HG03280 (cell line): Measurements from ENCODE around the gene TRPM5.

ENCODE experiments used
- ATAC-seq: cut with Tn5 transposase; IDR thresholded peaks from one replicate; pipeline ENCODE4 v1.9.1; 2021; ENCODE audit warnings: mild to moderate bottlenecking, moderate library complexity; ENCODE audit not compliant: unreplicated experiment

Gene TRPM5

DNA sequence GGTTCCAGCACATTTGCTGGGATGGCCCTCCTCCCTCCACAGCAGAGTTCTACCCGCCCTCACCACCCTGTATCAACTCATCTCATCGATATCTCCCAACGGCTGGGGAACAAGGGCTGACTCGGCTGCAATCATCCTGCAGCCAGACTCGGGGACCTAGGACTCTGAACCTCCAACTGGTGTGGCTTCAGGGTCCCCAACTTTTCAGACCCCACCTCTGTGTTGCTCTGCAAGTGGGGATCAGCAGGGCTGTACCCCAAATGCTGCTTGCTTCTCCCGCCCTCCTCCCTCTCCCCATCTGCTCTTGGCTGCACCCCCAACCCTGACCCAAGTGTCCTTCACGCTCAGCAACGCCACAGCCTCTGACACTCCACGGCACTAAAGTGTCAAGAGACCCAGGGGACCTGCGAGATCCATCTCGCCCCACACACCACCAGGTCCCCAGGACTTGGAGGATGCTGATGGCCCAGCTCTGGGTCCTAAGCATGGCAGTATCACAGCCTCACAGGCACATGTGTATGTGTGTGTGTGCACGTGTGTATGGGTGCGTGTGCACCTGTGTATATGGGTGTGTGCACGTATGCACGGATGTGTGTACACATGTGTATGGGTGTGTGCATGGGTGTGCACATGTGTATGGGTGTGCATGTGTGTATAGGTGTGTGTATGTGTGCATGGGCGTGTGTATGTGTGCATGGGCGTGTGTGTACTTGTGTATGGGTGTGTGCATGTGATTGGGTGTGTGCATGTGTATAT lies 26.9 kb upstream of the TRPM5 start:
- no peak for ATAC-seq

DNA sequence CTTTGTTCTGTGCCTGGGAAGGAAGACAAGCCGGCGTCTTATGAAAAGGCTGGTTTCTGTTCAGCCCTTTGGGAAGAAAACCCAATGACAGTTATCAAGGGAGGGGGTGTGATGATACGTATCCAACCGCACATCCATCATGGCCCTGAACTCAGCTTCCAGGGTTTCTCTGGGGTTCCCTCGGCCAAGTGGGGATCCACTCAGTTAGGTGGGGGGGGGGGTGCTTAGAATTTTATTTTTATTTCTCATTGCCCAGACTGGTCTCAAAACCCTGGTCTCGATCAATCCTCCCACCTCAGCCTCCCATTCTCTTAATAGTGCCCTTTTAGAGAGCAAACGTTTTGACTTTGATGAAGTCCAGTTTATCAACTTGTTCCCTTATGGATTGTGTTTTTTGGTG lies 26.2 kb upstream of the TRPM5 start:
- no peak for ATAC-seq

DNA sequence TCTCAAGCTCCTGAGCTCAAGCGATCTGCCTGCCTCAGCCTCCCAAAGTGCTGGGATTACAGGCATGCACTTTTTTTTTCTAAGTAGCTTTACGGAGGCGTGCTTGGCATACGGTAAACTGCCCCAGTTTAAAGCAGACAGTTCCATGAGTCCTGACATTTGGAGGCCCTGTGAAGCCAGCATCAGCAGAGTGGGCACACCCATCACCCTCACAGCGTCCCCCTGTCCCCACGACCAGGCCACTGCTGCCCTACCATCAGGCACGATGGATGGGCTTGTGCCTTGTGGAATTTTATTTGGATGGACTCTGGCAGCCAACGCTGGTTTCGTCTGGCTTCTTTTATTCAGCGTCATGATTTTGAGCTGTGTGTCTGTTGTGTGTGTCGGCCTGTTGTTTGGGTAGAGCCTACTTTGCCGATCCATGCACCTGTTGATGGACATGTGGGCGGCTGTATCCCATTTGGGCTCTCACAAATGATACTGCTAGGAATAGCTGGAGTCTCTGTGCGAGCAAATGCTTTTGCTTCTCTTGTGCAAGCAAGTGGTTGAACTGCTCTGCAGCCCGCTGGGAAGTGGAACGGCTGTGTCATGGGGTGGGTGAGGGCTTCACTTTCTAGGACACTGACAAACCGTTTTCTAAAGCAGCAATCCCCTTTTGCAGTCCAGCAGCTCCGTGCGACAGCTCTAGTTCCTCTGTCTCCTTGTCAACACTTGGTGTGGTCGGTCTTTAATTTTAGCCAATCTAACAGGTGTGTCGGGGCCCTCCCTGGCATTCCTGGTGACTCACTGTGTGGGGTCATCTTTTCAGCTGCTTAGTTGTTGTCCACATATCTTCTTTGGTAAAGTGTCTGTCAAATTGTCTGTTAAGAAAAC lies 24.3 kb upstream of the TRPM5 start:
- no peak for ATAC-seq

DNA sequence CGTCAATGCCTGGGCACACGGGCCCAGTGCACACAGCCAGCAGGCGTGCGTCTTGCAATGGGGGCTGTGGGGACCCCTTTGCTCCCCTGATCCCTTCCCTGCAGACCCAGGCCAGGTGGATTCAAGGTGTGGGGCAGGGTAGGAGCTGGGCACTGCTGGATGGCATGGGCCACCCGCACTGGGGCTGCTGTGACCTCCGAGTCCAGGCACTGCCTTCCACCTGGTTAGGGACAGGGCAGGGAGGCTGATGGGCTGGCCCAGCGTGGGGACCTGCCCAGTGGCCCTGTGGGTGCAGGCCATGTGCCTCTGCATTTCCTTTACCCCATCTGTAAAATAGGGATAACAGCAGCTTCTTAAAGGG lies 23.4 kb upstream of the TRPM5 start:
- ATAC-seq, result no peak

DNA sequence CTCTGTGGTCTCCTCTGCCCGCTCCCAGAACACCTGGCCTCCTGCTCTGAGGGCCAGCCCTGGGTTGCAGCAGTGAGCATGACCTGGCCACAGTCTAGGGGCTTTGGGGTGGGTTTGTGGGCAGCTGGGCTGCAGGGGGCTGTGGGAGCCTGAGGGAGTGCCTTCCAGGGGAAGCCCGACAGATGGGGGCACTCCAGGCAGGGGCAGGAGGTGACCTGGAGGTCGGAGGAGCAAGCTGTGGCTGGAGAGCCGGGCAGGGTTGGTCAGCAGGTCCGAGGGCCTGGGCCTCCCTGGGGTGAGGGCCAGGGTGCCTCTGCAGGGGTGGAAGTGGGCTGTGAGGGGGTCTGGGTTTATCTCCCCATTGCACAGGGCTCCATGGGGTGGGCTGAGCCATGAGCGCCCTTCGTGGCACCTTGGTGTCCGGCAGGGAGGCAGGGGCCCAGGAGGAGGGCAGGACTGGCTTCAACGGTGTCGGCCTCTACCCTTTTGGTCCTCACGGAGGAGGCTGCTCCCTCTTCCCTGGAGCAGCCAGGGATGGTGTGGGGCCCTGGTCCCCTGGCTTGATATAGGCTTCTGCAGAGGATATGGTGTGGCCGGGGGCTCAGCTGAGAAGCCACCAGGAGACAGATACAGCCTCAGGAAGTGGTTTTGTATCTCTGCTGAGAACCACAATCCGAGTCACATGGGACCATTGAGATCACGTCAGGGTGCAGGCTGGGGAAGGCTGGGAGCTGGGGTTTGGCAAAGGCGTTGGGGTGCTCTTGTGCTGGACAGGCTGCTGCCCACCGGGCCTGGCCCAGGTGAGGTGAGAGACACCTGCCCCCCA lies 22.8 kb upstream of the TRPM5 start:
- ATAC-seq, result no peak

DNA sequence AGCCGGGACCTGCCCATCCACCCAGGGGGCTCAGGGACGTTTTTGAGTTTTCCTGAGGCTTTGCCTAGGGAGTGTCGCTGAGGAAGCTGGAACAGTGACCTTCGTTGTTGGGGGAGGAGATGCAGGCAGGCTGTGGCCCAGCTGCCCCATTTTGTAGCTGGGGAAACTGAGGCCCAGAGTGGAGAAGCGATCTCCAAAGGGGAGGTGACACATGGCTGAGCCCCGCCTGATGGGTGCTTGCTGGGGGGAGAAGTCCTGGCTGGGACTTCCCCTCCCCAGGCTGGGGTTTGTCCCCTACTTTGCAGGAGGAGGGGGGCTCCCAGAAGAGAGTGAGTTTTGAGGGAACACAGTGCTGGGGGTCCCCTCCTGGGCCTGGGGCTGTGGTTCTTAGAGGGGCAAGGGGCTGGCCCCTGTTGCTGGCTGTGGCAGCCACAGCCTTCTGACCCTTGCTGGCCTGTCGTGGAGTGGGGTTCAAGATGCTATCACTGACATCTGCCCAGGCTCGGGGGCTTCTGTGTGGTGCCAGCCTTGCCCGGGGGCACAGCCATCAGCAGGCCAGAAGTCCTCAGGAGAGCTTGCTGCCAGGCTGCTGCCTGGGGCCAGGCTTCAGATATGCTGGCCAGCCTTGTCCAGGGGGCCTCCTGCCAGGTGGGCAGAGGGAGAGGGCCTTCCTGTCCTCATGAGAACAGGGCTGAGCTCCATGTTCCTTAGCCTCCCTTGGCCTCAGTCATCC lies 21.9 kb upstream of the TRPM5 start:
- no peak for ATAC-seq

DNA sequence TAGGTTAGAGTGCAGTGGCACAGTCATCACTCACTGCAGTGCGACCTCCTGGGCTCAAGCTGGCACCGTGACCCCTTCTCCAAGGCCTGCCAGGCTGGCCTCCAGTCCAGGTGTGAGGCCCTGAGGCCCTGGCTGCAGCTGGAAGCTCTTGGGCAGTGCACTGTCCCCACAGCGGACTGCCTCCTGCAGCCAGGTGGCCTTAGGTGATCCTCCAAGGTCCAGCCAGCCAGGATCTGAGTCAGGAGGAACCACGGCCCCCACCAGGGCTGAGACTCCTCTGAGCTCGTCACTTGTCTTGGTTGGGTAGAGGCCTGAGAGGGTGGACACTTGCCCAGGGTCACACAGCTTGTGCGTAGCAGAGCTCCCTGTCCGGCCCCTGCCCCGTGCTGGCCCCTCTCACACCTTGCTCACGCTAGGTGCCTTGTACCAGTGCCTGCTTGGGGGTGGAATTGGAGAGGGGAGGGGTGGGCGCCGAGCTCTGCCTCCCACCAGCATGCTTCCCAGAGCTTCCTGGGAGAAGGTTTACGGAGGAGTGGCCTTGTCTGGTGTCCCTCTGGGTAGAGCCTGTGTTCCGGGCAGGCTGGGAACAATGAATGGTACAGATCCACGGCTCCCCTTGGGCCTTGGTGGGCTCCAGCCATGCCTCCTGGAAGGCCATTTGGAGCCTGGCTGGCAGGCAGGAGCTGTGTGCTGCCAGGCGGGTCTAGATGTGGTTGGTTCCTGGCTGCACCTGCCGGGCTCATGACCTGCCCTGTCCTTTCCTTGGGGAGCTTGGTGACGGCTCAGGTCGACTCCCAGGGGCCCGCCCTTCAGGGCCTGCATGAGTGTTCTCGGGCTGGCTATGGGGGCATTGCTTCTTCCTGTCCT lies 21.1 kb upstream of the TRPM5 start:
- no peak for ATAC-seq

DNA sequence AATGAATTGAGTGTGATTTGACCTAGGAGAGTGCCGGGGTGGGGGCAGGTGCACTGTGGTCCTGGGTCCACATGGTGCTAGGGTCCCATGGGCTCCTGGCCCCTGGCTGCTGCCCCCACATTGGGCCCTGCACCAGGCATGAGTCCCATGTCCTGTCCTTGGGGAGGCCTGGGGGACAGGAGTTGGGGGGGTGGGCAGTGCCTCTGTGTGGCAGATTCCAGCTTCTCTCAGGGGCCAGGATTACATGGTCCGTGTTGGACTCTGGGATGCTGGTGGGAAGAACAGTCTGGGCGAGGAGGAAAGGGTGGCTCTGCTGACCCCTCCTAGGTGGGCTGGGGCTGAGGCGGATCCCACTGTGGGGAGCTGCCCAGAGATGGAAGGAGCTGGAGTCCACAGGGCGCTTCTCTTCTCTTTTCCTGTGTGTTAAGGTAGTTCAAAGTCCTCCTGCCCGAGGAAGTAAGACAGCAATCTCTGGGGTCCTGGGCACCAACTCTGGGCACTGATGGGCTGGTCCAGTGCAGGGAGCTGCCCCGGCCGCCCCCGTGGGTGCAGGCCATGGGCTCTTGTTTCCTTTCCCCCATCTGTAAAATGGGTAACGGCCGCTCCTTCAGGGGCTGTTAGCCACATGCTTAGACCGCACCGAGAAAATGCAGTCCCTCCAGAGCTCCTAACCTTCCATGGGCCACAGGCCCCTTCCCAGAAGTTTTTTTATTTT lies 20.3 kb upstream of the TRPM5 start:
- ATAC-seq, result no peak

DNA sequence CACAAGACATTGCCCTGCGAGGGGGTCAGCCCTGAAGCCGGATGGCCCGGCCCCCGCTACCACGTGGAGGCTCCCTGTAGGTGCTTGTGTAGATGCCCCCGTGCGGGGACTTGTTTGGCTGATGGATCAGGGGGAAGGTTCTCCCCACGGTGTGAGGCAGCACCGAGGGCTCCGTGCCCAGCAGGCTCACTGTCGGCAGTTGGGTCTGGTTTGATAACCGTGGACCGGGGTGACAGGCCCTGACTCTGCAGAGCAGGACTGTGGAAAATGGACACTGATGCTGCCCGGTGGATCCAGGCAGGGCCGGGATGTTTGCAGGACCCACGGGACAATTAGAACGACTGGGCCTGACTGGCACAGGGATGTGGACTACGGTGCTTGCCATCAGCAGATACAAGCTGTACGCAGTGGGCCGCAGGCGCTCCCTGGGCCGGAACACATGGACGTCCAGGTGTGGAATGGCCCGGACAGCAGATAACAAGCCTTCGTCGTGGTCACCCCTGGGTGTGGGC lies 19.5 kb upstream of the TRPM5 start:
- ATAC-seq, result no peak

DNA sequence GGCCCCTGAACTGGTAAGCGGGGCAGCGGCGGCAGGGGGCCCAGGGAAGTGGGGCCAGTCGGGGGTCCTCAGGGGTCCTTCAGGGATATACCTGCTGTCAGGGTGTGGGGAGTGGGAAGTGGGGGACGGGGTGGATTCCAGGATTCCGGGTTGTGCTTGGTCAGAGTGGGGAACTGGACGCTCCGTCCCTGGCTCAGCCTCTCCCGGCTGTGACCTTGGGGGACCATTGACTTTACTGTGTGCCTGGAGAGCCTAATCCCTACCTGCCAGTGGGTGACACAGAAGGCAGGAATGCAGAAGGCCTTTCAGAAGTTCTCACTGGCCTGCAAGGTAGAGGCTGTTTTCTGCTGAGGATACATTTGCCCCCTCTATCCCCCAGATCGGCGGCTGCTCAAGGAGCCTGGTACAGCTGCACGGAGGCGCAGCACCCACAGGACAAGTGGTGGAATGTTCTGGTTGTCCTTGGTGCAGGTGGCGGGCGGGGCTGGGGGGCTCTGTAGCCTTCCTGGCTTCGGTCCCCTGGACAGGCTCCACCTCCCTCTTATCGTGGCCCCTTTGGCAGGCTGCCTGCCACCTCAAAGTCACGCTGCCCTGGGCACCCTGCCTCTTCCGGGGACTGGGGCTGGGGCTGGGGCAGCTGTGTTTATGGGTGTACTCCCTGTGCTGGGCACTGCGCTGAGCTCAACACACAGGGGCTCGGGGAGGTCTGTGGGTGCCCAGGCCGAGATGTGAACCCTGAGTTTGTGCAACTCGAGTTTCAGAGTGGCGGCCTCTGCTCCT lies 18.9 kb upstream of the TRPM5 start:
- no peak for ATAC-seq

DNA sequence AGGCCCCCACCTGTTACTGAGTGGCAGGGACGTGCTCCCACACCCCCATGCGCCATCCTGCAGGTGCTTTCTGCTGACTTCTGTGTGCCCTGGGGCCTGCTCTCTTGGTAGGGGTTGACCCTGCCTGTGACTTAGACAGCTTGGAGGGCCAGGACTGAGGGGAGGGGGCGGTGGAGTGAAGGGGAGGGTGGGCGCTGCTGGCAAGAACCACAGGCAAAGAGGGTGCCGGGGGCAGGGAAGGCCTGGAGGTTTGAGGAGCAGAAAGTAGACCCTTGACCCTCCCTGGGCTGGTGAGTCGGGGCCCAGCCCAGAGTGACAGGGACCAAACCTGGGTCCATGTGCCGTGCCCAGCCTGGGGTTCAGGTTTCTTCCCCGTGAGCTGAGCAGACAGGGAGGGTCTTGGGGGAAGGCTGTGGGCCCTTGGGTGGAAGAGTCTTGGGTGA lies 18.2 kb upstream of the TRPM5 start:
- no peak for ATAC-seq

DNA sequence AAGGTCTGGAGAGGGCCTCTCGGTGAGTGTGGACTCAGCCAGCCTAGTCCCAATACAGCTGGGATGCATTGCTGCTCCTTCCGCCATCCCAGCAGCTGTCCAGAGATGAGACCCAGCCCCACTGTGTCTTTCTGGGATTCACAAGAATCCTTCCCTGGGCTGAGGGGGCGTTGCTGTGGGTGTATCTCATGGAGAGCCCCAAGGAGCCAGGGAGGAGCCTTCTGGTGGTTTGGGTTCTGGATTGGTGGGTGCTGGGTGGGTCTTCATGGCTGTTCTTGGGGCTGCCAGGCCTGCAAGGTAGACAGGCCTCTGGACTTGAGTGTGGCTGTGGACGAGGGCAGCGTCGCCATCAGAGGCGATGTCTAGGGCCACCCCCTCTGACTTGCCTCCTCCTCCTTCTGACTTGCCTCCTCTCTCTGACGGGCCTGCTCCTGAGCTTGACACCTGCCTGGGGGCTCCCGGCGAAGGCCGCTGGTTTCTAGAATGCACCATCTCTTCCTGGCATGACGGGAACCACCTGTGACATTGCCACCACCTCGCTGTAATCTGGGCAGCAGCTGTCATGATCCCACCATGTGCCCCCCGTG lies 17.7 kb upstream of the TRPM5 start:
- no peak for ATAC-seq

DNA sequence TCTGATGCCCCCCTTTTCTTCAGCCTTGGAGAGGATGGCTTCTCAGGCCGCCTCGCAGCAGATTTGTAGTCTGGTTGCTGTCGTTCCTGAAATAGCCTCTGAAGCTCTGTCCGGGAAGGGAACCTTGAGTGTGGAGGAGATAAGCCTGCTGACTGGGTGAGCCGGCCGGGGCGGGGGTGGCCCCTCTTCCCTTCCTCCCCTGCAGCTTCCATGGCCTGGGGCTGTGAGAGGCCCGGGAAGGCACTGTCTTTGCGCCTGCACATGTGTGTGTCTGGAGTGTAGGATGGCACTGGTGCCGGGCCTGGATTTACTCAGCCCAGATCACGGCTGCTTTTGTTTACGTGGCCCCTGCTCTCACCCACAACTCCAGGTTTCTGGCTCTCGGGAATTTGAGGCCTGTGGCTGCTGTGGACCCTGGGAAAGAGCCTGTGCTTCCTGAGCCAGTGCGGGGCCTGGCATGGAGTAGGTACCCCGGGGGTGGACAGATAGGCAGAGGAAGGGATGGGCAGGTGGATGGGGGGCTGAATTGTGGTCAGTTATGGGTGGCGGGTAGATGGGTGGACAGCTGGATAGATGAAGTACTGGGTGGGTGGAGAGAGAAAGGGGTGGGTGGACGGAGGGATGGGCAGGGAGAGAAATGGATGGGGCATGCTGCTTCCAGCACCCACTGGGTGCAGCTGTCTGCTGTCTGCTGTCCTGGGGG lies 17.1 kb upstream of the TRPM5 start:
- no peak for ATAC-seq

DNA sequence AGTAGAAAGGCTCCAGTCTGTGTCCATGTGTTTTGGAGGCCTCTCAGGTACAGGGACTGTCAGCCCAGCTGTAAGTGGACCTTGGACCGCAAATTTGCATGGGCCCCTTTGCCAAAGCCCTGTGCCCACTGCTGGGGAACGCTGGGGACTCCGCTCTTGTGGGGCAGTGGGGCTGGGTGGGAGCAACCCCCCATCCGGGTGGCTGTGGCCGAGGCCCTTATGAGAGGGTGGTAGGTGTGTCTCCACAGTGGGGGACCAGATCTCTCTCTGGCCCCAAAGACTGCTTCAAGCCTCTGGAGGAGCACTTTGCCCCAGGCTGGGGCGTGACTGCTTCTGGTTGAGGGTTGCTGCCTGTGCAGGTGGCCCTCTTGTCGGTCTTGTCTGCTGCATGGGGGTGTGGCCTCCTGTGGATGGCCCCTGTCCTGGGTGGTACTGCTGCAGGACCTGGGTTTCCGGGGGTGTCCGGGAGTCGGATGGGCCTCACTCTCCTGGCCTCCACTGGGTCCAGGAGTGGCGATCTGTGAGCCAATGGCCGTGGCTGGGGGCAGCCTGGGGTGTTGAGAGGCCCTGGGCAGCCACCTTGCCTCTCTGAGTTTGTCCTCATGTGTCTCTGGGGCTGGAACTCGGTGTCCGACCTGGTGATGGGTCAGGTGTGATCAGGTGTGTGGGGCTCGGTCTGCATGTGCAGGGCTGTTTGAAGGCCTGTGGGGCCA lies 16.4 kb upstream of the TRPM5 start:
- no peak for ATAC-seq

DNA sequence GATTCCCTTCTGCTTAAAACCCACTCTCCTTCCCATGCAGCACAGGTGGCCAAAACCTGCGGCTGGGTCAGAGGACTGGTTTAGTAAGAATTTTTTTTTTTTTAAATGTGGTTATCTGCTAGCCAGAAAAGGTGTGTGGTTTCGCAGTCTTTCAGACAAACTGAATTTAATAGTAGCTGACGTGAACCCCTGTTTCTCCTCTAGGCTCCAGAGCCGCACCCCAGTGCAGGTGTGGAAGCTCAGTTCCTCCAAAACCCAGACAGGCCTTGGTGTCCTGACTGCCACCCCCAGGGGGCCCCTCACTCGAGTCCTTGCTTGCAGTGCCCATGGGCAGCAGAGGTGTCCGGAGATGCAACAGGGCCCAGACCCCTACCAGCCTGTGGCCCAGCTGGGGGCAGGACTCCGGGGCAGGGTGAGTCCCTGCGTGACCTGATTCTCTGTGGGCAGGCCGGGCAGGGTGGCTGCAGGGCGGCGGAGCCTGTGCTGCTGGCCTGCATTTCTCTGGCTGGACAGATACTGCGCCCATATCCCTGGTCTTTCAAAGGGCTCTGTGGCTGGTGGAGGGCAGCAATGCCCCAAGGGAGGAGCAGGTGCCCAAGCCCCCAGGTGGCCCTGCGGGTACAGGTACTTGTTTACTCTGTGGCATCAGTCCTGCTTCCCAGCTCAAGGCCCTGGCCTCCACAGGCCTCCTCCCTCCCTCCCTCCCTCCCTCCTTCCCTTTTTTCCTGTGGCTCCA lies 15.7 kb upstream of the TRPM5 start:
- no peak for ATAC-seq
